ENCODE measurements around the gene PHLPP1.

Gene PHLPP1

GRCh38 chr18:63002803-63003445, 287.6 kb downstream of the PHLPP1 start:
- no peak overlapping the region for H3K4me3 ChIP-seq (ENCODE audit: low read depth, low read length)
- TF ChIP-seq CTCF (IDR thresholded peaks at IDR 0.05; ENCODE audit: low read depth, low read length): no peak

- TF ChIP-seq CTCF (IDR thresholded peaks at IDR 0.05; ENCODE audit: low read depth, low read length): no peak
These were observed 288.6 kb downstream of the PHLPP1 start for GRCh38 chr18:63003899-63004298.

GRCh38 chr18:63004466-63005089, 289.2 kb downstream of the PHLPP1 start:
- no peak for TF ChIP-seq CTCF (IDR thresholded peaks at IDR 0.05; ENCODE audit: low read depth, low read length)
- H3K4me3 ChIP-seq (ENCODE audit: low read depth, low read length): no peak overlapping the region

More at GRCh38 chr18:63003899-63004298, 288.6 kb downstream of the PHLPP1 start:
- H3K4me3 ChIP-seq (ENCODE audit: low read depth, low read length): no peak overlapping the region

- TF ChIP-seq CTCF (IDR thresholded peaks at IDR 0.05; ENCODE audit: low read depth, low read length): no peak
- H3K4me3 ChIP-seq (ENCODE audit: low read depth, low read length): no peak overlapping the region
These were observed 290.0 kb downstream of the PHLPP1 start for GRCh38 chr18:63005306-63005705.

- H3K4me3 ChIP-seq (ENCODE audit: low read depth, low read length): no peak overlapping the region
- TF ChIP-seq CTCF (IDR thresholded peaks at IDR 0.05; ENCODE audit: low read depth, low read length): no peak
These were observed 291.9 kb downstream of the PHLPP1 start for GRCh38 chr18:63007231-63007630.

- peak; percentile 73 for TF ChIP-seq CTCF (IDR thresholded peaks at IDR 0.05; ENCODE audit: low read depth, low read length)
- H3K4me3 ChIP-seq (ENCODE audit: low read depth, low read length): no peak overlapping the region
These were observed 300.9 kb downstream of the PHLPP1 start for GRCh38 chr18:63016270-63016669.

- no peak overlapping the region for H3K4me3 ChIP-seq (ENCODE audit: low read depth, low read length)
- no peak for TF ChIP-seq CTCF (IDR thresholded peaks at IDR 0.05; ENCODE audit: low read depth, low read length)
These were observed 301.7 kb downstream of the PHLPP1 start for GRCh38 chr18:63017076-63017475.

Measured in WI38 (cell line).